Fibroblast of skin of abdomen (primary cell): ENCODE data around the gene CHRNG.
A peak's percentile ranks its signal among the peaks of the same experiment; 100 is the strongest.

Experiments
- DNase-seq: peaks from one replicate; pipeline ENCODE4 v3.0.0-alpha.2; 2013

CHRNG gene

GRCh38 chr2:232580648-232580981 is 41.1 kb downstream of the CHRNG start:
- DNase-seq = no peak

GRCh38 chr2:232581725-232582124 is 42.2 kb downstream of the CHRNG start:
- DNase-seq = no peak

GRCh38 chr2:232584238-232584637 is 44.7 kb downstream of the CHRNG start:
- no peak for DNase-seq

GRCh38 chr2:232586943-232587505 is 47.5 kb downstream of the CHRNG start:
- DNase-seq = no peak

- no peak for DNase-seq
These were observed 48.0 kb downstream of the CHRNG start for GRCh38 chr2:232587512-232587911.

- no peak for DNase-seq
These were observed 48.5 kb downstream of the CHRNG start for GRCh38 chr2:232588031-232588430.

- DNase-seq = peak; percentile 58
These were observed 49.4 kb downstream of the CHRNG start for GRCh38 chr2:232588680-232589585.

GRCh38 chr2:232592772-232593395 is 53.4 kb downstream of the CHRNG start:
- DNase-seq = peak; percentile 40

- no peak for DNase-seq
These were observed 54.5 kb downstream of the CHRNG start for GRCh38 chr2:232593982-232594381.
